GM12864 (cell line): ENCODE data around the gene EGLN3.

Experiments used
- DNase-seq: peaks from one replicate; pipeline ENCODE4 v3.0.0-alpha.2; 2011; ENCODE audit warnings: low read depth
- H3K4me3 ChIP-seq: 2 replicates; pipeline ENCODE4 v1.5.1; 2011; ENCODE audit warnings: mild to moderate bottlenecking, low read depth, low read length, control low read depth
- TF ChIP-seq, protein P1 (sequence below): IDR thresholded peaks from 2 replicates; pipeline ENCODE4 v1.5.1; 2011; ENCODE audit warnings: low read depth, mild to moderate bottlenecking, moderate library complexity, low read length, control low read depth, inconsistent platforms; ENCODE audit errors: missing control alignments

The EGLN3 gene

DNA sequence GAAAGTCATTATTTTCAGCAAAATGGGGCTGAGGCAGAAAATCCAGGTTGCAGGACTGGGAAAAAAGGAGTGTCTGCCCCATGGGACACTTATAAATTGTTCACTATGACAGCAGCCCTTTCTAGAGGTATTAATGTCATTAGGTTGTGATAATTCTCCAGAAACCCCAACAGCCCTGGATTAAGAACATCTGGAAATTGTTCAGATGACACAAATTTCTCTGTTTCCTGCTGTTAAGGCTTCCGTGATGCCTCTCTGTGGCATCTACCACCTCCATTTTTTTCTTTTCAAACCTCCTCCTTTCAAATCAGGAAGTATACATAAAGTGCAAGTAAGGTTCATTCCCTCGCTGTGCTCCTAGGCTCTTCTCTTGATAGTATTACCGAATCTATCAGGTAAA is 25.6 kb downstream of the EGLN3 start:
- H3K4me3 ChIP-seq, result no peak overlapping the region
- DNase-seq, result no peak
- TF ChIP-seq, protein P1, sequence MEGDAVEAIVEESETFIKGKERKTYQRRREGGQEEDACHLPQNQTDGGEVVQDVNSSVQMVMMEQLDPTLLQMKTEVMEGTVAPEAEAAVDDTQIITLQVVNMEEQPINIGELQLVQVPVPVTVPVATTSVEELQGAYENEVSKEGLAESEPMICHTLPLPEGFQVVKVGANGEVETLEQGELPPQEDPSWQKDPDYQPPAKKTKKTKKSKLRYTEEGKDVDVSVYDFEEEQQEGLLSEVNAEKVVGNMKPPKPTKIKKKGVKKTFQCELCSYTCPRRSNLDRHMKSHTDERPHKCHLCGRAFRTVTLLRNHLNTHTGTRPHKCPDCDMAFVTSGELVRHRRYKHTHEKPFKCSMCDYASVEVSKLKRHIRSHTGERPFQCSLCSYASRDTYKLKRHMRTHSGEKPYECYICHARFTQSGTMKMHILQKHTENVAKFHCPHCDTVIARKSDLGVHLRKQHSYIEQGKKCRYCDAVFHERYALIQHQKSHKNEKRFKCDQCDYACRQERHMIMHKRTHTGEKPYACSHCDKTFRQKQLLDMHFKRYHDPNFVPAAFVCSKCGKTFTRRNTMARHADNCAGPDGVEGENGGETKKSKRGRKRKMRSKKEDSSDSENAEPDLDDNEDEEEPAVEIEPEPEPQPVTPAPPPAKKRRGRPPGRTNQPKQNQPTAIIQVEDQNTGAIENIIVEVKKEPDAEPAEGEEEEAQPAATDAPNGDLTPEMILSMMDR, result no peak

DNA sequence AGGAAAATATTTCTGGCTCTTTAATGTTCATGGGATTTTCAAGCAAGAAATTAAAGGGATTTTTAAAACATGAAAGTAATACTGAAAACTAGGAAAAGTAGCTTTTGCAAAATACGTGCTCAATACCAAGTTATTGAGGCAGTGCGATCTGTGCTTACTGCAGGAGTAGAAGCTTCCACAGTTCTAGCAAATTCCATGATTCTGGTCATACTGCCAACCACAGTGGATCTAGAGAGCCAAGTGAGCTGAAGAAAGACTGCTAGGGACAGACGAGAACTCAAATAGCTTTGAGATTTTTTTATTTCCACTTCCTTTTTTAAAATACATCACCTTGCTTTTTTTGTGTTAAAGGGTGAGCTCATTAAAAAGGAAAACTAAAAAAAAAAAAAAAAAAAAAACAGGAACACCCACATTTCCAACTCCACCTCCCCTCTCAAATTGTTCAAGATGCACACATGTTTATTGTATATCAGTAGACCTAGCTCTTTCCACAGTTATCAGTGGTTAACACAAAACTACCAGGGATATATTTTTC is 26.2 kb downstream of the EGLN3 start:
- DNase-seq, result no peak
- TF ChIP-seq, protein P1, result no peak
- no peak overlapping the region for H3K4me3 ChIP-seq

DNA sequence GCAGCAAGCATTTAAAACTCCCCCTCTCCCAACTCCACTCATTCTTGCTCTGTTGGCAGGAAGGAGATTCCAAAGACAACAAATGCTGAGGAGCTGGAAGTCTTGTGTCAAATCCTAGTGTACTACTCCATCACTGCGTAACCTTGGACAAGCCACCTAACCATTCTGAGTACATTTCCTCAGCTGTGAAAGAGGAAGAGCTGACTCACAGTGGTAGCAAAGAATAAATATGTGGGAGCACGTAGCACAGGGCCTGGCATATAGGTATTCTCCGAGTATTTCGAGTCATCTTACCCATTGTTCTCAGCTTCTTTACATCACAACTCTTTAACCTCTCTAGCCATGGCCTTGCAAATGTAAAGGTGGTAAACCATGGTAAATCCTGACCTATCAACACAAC is 28.7 kb downstream of the EGLN3 start:
- H3K4me3 ChIP-seq, result no peak overlapping the region
- DNase-seq, result no peak
- TF ChIP-seq, protein P1, result no peak

DNA sequence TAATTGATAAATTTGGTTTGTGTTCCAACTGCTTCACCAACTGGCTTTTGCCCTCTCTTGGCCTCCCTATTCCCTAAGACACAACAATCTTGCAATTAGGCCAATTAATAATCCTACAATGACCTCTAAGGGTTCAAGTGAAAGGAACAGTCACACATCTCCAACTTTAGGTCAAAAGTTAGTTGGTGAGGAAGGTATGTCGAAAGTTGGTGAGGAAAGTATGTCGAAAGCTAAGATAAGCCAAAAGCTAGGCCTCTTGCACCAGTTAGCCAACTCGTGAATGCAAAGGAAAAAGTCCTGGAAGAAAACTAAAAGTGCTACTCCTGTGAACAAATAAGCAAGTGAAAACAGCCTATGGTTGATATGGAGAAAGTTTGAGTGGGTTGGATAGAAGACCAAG is 32.6 kb downstream of the EGLN3 start:
- DNase-seq, result no peak
- no peak overlapping the region for H3K4me3 ChIP-seq
- TF ChIP-seq, protein P1, result no peak

DNA sequence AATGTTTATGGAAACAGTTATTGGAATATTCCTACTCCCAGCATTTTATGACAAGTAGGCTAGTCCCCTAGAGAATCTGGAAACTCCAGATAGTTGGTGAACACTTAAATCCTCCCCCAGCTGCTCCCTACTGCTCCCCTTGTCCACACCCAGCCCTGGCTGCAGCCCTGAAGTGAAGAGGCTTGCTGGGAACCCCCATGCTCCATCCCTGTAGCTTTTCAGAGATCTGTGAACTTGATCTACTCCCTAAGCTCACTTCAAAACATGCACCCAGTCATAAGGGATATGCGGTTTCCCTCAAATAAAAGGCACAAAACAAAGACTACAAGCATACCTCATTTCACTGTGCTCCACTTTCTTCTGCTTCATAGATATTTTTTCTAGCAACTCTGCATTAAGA is 33.2 kb downstream of the EGLN3 start:
- H3K4me3 ChIP-seq, result no peak overlapping the region
- no peak for DNase-seq
- TF ChIP-seq, protein P1, result no peak

DNA sequence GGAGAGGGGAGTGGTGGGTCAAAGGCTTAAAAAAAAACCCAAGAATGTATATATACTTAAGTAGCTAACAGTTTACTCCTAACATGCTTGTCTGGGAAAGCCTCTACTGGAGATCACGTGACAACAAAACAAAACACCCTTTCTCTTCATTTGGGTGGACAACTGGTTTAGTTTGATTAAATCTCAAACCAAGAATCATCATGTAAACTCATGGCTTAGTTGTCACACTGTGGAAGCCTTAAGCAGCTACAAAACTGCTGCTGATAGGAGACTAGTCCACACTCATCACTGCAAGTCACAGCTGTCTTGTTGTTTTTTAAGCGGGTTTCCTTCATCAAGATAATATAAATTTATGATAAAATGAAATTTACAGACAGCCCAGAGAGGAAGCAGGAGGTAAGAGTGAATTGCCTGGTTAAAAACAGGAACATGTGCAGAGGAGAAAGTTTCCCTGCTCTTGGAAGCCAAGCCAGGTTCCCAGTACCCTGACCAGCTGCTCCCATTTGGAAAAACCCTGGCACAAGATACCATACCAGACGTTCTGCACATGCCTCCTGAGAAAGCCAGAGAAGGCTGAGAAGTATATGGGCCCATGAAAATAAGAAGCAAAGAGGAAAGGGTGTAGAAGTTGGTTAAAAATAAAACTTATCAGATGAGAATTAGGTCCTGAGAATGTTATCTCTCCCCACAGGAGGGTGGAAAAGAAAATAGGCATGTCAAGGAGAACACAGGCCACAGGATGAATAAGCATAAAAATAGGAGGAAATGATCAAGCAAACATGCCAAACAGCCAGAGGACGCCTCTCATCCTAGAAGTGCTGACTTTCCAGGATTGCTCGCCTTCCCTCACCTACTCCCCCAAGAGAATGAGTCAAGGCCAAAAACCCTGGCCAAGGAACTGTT is 34.0 kb downstream of the EGLN3 start:
- H3K4me3 ChIP-seq, result no peak overlapping the region
- TF ChIP-seq, protein P1, result no peak
- DNase-seq, result no peak
